Astrocyte of the cerebellum (primary cell): ENCODE results near the gene MYCBPAP.

Experiments used
- DNase-seq: peaks from one replicate; pipeline ENCODE4 v3.0.0-alpha.2; 2011; ENCODE audit warnings: low read depth
- H3K4me3 ChIP-seq: 2 replicates; pipeline ENCODE4 v1.5.1; 2011; ENCODE audit warnings: mild to moderate bottlenecking, low read depth, low read length, moderate library complexity
- CTCF ChIP-seq: IDR thresholded peaks from 2 replicates; pipeline ENCODE4 v1.5.1; 2012; ENCODE audit warnings: low read length, low read depth, moderate library complexity, mild to moderate bottlenecking; ENCODE audit errors: missing control alignments
- in situ Hi-C: cut with HindIII; loops from 2 replicates; pipeline ENCODE4 v1.10.0; 2017; ENCODE audit warnings: low sequenced_read_pairs

MYCBPAP gene

GRCh38 chr17:50562242-50563091, 54.2 kb downstream of the MYCBPAP start:
- no peak for DNase-seq
- no peak overlapping the region for H3K4me3 ChIP-seq
- in situ Hi-C loops: loop anchor here (5.0 kb wide), 1 partner anchor 65 kb away; no protein-coding TSS in a partner anchor
- no peak for TF ChIP-seq CTCF

GRCh38 chr17:50563092-50563511, 54.9 kb downstream of the MYCBPAP start:
- in situ Hi-C loops: loop anchor here (5.0 kb wide), 1 partner anchor 64 kb away; no protein-coding TSS in a partner anchor
- no peak overlapping the region for H3K4me3 ChIP-seq
- peak; percentile 7 for TF ChIP-seq CTCF
- DNase-seq: no peak

GRCh38 chr17:50564916-50565315, 56.7 kb downstream of the MYCBPAP start:
- no peak for TF ChIP-seq CTCF
- H3K4me3 ChIP-seq: no peak overlapping the region
- no peak for DNase-seq
- in situ Hi-C loops: loop anchor here (5.0 kb wide), 1 partner anchor 62 kb away; no protein-coding TSS in a partner anchor

- TF ChIP-seq CTCF: no peak
- H3K4me3 ChIP-seq: no peak overlapping the region
- in situ Hi-C loops: no loop called here
- no peak for DNase-seq
Measured at GRCh38 chr17:50565402-50566350, 57.4 kb downstream of the MYCBPAP start.

- H3K4me3 ChIP-seq: no peak overlapping the region
- in situ Hi-C loops: no loop called here
- DNase-seq: no peak
- TF ChIP-seq CTCF: no peak
Measured at GRCh38 chr17:50566886-50567285, 58.6 kb downstream of the MYCBPAP start.

- TF ChIP-seq CTCF: no peak
Measured at GRCh38 chr17:50568659-50569058, 60.4 kb downstream of the MYCBPAP start.

More at GRCh38 chr17:50568659-50569058, 60.4 kb downstream of the MYCBPAP start:
- H3K4me3 ChIP-seq: no peak overlapping the region
- DNase-seq: no peak
- in situ Hi-C loops: no loop called here
